ENCODE results near the gene UBA52. TPM values are rescaled to one million over a fixed set of nuclear protein-coding genes. Genes with fewer than 3 reads are reported as not detected.
"Not testable (repeated sequence)": the region's sequence is repeated elsewhere in the genome, so short reads cannot be mapped to it uniquely, and the experiment has no call there.

UBA52 gene
- polyA plus RNA-seq (ENCODE audit: insufficient read length) = 1,288 TPM

GRCh38 chr19:18571564-18572344 lies at the start of gene UBA52:
Gene UBA52 (plus strand): TSS chr19:18571857. CDS start chr19:18573301, 1,444 bp downstream.
- peak; percentile 86 for DNase-seq (ENCODE audit: low read depth)

- peak; percentile 95 for DNase-seq (ENCODE audit: low read depth)
Observed at GRCh38 chr19:18522124-18522861, 49.4 kb upstream of the UBA52 start.

- DNase-seq (ENCODE audit: low read depth) = not testable (repeated sequence)
Observed at GRCh38 chr19:18522862-18523440, 48.7 kb upstream of the UBA52 start.

GRCh38 chr19:18523841-18524240 lies 47.8 kb upstream of the UBA52 start:
- DNase-seq (ENCODE audit: low read depth) = no peak

GRCh38 chr19:18526316-18526715 lies 45.3 kb upstream of the UBA52 start:
- no peak for DNase-seq (ENCODE audit: low read depth)

- DNase-seq (ENCODE audit: low read depth) = no peak
Observed at GRCh38 chr19:18529782-18530181, 41.9 kb upstream of the UBA52 start.

GRCh38 chr19:18531485-18531884 lies 40.2 kb upstream of the UBA52 start:
- no peak for DNase-seq (ENCODE audit: low read depth)

- DNase-seq (ENCODE audit: low read depth) = no peak
Observed at GRCh38 chr19:18532168-18532890, 39.3 kb upstream of the UBA52 start.

GRCh38 chr19:18533058-18533457 lies 38.6 kb upstream of the UBA52 start:
- DNase-seq (ENCODE audit: low read depth) = no peak

GRCh38 chr19:18536475-18536874 lies 35.2 kb upstream of the UBA52 start:
- DNase-seq (ENCODE audit: low read depth) = no peak

- no peak for DNase-seq (ENCODE audit: low read depth)
Observed at GRCh38 chr19:18537431-18537830, 34.2 kb upstream of the UBA52 start.

GRCh38 chr19:18538115-18538514 lies 33.5 kb upstream of the UBA52 start:
- DNase-seq (ENCODE audit: low read depth) = no peak

GRCh38 chr19:18539372-18539771 lies 32.3 kb upstream of the UBA52 start:
- no peak for DNase-seq (ENCODE audit: low read depth)

- not testable (repeated sequence) for DNase-seq (ENCODE audit: low read depth)
Observed at GRCh38 chr19:18540200-18540599, 31.5 kb upstream of the UBA52 start.

GRCh38 chr19:18541258-18541991 lies 30.2 kb upstream of the UBA52 start:
- DNase-seq (ENCODE audit: low read depth) = no peak

- DNase-seq (ENCODE audit: low read depth) = no peak
Observed at GRCh38 chr19:18541992-18542940, 29.4 kb upstream of the UBA52 start.

- DNase-seq (ENCODE audit: low read depth) = no peak
Observed at GRCh38 chr19:18542941-18543813, 28.5 kb upstream of the UBA52 start, which contains the start of gene FKBP8. Gene FKBP8 (minus strand): TSS chr19:18543573. CDS start chr19:18541970, 1,603 bp downstream.

GRCh38 chr19:18543814-18544475 lies 27.7 kb upstream of the UBA52 start:
- no peak for DNase-seq (ENCODE audit: low read depth)
